OCI-M2 (cell line): ENCODE data around the gene ZNF334.

Experiments
- DNase-seq: peaks from one replicate; lab custom pipeline; 2025; ENCODE audit not compliant: unreplicated experiment; lab: John Stamatoyannopoulos, UW

Gene ZNF334

GRCh38 chr20:46546298-46546697 lies 32.9 kb upstream of the ZNF334 start:
- DNase-seq = no peak

DNA sequence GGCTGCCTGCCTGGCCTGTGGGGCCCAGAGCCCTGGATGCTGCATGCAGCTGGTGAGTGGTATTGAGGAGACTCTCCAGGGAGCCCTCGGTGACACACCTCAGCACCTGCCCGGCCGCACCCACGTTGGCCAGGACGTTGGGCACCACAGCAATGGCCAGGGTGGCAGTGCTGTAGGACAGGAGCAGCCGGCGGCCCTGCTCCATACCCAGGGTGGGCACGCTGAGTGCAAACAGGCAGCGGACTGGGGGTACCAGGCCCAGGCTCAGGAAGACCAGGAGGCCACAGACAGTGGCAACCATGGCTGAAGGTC lies 32.4 kb upstream of the ZNF334 start:
- no peak for DNase-seq

DNA sequence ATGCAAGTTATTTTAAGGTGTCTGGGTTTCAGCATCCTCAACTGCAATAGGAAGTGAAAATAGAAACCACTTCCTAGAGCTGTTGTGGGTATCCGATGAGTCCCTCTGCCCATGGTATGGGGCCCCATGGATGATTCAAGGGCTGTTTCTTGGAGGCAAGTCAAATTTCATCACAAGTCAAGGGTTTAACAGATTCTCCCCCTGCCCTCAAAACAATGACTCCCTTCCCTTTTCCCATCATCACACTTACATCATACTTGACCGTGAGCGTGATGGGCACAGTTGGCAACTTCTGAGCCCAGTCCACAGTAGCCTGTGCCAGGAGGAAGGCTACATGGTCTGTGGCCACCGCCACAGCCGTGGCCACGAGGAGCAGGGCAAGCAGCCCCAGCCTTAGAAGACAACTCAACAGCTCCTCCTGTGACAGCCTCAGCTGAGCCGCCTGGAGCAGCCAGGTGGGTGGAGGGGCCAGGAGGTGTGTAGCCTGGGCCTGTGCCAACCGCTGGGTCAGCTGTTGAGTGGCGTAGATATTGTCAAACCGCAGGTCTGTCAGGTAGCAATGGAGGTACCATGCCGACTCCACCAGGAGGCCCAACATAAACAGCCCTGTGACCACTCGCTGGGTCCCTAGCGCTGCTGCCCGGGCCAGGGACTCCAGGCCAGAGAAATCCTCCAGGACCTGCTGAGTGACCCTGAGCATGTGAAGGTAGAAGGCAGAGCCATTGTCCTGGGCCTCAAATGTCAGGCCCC lies 31.9 kb upstream of the ZNF334 start:
- DNase-seq = no peak

- DNase-seq = no peak
Measured at GRCh38 chr20:46544576-46544975, 31.2 kb upstream of the ZNF334 start.

DNA sequence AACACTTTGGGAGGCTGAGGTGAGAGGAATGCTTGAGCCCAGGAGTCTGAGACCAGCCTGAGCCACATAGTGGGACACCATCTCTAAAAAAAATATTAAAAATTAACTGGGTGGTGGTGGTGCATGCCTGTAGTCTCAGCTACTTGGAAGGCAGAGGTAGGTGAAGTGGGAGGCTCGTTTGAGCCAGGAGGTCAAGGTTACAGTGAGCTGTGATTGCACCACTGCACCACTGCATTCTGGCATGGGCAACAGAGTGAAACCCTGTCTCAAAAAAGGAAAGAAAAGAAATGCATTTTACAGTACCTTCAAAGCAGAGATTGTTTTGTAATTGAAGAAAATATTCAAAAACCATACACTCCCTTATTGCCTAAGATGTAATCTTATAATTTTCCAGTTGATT lies 30.6 kb upstream of the ZNF334 start:
- DNase-seq = no peak

GRCh38 chr20:46543033-46543432 lies 29.7 kb upstream of the ZNF334 start:
- no peak for DNase-seq

GRCh38 chr20:46541229-46541935 lies 28.0 kb upstream of the ZNF334 start:
- DNase-seq = no peak

- no peak for DNase-seq
Measured at GRCh38 chr20:46539113-46539512, 25.8 kb upstream of the ZNF334 start.

GRCh38 chr20:46530640-46531039 lies 17.3 kb upstream of the ZNF334 start:
- DNase-seq = no peak

GRCh38 chr20:46523696-46524328 lies 10.5 kb upstream of the ZNF334 start:
- DNase-seq = no peak

DNA sequence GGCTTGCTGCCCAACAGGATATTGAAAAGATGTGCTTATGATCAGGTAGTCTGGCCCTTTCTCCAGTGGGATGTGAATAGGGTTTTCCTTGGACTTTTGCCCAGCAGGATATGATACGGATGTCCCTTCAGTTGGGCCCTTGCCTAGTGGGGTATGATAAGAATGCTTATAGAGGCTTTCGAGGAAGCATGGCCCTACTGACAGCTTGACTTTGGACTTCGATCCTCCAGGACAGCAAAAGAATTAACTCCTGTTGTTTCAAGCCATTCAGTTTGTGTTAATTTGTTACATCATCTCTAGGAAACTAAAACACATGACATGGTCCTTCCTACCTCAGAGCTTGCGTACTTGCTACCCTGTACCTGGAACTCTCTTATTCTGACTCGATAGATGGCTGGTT lies 9.7 kb upstream of the ZNF334 start:
- no peak for DNase-seq

- peak; percentile 27 for DNase-seq
Measured at GRCh38 chr20:46520976-46521579, 7.7 kb upstream of the ZNF334 start.

GRCh38 chr20:46520540-46520939 lies 7.2 kb upstream of the ZNF334 start:
- no peak for DNase-seq

- no peak for DNase-seq
Measured at GRCh38 chr20:46519471-46520068, 6.2 kb upstream of the ZNF334 start.

DNA sequence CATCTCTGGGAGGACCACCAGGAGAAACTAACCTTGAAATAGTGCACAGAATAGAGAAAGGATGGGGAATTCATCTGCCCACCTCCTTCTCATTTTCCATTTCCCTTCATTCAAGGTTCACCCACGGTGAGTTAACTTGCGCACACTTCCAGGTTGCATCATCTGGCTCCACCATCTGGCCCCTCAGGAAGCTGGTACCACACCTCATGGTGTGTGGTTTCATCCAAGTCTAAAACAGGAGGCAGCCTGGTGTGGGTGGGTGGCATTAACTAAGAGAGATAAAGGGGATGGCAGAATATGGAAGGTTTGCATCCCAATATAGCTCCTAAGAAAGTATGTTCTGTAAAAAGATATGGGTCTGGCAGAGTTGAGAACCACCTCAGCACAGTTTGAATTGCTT lies 3.8 kb downstream of the ZNF334 start:
- no peak for DNase-seq

- no peak for DNase-seq
Measured at GRCh38 chr20:46507760-46508407, 5.5 kb downstream of the ZNF334 start.

GRCh38 chr20:46505506-46505905 lies 7.9 kb downstream of the ZNF334 start:
- DNase-seq = no peak

- DNase-seq = no peak
Measured at GRCh38 chr20:46501961-46502360, 11.4 kb downstream of the ZNF334 start.

DNA sequence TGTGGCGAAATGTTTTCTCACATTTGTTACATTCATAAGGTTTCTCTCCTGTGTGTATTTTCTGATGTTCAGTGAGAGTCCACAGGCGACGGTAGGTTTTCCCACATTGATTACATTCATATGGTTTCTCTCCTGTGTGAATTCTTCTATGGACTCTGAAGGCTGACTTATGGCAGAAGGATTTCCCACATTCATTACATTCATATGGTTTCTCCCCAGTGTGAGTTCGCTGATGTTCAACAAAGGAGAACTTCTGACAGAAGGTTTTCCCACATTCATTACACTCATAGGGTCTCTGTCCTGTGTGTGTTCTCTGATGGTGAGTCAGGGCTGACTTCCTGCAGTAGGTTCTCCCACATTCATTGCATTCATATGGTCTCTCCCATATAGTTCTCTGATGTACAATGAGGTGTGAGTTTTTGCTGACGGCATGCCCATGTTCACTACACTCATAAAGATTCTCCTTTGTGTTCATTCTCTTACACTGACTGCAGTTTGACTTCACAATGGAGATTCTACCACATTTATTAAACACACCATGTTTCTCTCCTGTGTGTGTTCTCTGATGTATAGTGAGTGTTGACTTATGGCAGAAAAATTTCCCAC lies 11.9 kb downstream of the ZNF334 start:
- DNase-seq = no peak

DNA sequence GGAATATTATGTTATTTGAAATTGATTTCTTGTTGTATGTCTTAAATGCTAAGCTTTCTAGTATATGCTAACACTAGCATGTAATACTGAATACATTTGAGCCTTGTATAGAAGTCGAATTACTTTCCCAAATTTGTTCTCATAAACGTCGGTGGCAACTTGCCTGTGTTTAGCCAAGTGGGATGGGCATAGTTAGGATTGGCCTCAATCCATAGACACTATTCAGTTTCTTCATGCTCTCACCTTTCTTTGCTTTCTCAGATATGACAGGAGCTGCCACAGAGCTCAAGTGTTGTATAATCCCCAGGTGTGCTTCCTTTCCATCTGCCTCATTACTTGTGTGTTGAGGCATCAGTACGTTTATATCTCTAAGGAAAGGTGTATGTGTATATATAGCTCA lies 19.3 kb downstream of the ZNF334 start:
- DNase-seq = no peak

- no peak for DNase-seq
Measured at GRCh38 chr20:46491354-46491753, 22.0 kb downstream of the ZNF334 start.
